Globus pallidus (tissue), 1 donor: ENCODE results near the gene F5.

Experiments
- DNase-seq: peaks from one replicate; pipeline ENCODE4 v3.0.0-alpha.2; 2015; ENCODE audit warnings: low spot score

Gene F5

GRCh38 chr1:169478094-169478672, 108.1 kb downstream of the F5 start:
- DNase-seq = no peak

GRCh38 chr1:169475806-169476387, 110.4 kb downstream of the F5 start:
- no peak for DNase-seq

GRCh38 chr1:169474302-169474995, 111.8 kb downstream of the F5 start:
- no peak for DNase-seq

- no peak for DNase-seq
Observed at GRCh38 chr1:169473347-169473746, 112.9 kb downstream of the F5 start.

- DNase-seq = no peak
Observed at GRCh38 chr1:169472738-169473137, 113.5 kb downstream of the F5 start.

GRCh38 chr1:169468982-169469381, 117.3 kb downstream of the F5 start:
- no peak for DNase-seq

- peak; percentile 19 for DNase-seq
Observed at GRCh38 chr1:169466259-169467230, 119.7 kb downstream of the F5 start.

GRCh38 chr1:169465281-169465680, 121.0 kb downstream of the F5 start:
- no peak for DNase-seq
